ENCODE measurements around the gene WDR72.

The WDR72 gene

DNA sequence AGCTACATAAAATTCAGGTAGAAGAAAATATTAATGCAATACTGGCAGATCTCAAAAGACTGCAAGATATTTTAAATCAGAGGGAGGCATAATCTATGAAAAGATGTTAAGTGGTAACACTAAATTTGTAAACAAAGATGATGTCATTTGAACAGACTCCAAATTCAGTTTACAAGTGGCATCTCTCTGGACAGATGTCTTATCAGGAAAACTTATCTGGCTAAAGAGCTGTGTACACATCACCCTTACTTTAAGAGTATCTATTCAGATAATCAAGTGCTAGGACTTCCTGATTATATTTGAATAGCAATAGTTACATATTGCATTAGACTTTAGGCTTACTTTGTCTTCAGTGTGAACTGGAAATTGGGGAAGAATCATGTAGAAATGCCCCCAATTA, 231.5 kb downstream of the WDR72 start:
- no peak for DNase-seq

- DNase-seq = no peak
Measured at GRCh38 chr15:53525894-53526293, 233.6 kb downstream of the WDR72 start.

DNA sequence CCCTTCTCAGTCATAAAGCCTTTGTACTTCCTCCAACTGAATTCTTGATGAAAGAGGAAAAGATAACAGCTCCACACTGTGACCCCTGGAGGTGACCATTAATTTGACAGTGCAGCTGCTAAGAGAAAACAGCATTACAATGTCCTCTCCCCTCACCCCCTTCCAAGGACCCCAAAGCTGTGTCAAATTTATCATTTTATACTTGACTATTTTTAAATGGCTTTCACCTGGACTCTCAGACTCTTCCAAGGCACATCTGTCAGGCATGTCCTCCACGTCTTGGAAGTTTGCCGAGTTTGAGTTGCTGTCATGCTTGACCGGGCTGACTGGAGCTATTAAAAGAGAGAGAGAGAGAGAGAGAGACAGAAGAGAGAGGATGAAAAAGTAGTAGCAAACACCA, 236.5 kb downstream of the WDR72 start:
- no peak for DNase-seq

DNA sequence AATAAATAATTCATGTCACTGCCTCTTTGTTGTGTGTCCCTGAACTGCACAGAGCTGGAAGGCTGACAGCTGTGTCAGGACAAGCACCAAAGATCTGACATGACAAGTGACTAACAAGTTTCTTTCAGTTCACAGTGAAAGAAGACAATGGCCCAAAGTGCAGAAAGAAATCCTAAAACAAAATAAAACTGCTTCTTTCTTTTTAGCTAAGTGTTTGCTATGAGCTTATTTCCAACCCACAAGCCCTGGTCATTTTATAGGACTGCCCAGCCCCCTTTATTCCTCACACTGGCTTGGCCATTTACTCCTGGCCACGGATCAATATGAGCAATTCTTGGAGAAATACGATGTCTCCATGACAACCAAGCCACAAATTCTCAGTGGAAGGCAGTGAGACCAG, 238.5 kb downstream of the WDR72 start:
- DNase-seq = no peak

DNA sequence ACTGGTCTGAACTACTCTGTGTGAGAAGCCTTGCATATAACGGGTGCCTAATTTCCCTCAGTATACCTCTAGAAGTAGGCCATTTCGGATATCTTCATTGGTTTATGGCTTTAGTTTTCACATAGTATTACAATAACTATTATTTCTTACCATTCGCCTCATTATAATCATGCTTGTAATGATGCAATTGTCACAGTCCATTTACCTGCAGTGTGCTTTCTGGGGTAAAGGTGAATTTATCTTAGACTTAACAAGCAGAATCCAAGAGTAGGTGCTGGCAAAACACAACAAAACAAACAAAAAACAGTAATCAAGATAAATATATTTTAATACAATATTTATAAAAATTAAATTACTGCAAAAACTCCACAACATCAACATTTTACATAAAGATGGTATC, 246.0 kb downstream of the WDR72 start:
- no peak for DNase-seq

DNA sequence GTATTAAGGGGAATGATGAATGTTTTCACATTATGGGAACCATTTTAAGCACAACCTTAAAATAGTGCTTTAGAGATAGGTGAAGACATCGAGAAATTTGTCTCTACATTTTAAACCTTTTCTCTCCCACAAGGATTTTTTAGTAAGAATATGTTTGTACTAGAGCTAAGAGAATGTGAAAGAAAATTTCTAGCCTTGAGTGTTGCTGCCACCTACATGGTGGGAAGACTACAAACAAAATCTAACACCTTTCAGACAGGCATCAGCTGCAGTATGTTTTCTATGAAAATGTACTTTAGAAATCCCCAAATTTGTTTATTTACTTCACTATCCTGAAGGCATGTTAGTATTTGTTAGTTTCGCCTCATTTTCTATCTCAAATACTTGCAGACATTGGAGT, 247.4 kb downstream of the WDR72 start:
- DNase-seq = no peak

DNA sequence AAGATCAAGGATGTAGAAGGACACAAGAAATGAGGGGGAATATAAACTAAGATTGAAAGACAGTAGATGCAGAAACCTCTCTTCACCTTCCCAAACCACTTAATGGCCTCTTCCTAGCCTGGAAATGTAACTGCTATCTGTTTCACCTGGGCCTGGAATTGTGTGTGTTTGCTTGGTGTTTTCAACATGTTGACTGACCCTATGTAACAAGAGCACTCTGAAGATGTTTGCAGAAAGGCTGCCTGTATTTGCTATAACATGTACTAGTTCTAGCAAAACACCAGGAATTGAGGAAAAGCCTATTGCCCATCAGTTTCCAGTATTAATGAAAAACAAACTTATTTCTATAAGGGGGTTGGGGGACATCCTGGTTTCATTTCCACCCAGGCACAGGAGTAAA, 248.3 kb downstream of the WDR72 start:
- no peak for DNase-seq

DNA sequence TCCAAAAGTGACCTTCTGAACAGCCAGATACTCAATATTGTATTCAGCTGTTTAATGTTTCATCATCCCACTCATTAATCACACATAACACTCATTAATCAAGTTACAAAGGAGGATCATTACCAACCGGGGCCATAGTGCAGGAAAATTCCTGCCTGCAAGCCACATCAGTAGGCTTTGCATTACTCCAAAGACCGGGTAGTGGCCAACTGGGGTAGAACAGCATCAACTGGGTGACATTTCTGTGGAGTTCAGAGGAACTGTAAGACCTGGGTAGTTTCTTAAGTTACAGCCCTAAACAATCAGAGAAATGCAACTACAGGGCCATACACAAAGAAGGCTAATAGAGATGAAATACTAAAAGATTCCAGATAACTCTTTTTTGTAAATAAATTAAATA, 253.1 kb downstream of the WDR72 start:
- no peak for DNase-seq

DNA sequence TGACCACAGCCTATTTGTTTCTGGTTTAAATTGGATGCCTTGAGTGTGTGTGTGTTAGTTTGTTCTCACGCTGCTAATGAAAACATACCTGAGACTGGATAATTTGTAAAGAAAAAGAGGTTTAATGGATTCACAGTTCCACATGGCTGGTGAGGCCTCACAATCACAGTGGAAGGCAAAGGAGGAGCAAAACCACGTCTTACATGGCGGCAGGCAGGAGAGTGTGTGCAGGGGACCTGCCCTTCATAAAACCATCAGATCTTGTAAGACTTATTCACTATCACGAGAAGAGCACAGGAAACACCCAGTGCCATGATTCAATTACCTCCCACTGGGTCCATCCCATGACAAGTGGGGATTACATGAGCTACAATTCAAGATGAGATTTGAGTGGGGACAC, 260.5 kb downstream of the WDR72 start:
- no peak for DNase-seq

DNA sequence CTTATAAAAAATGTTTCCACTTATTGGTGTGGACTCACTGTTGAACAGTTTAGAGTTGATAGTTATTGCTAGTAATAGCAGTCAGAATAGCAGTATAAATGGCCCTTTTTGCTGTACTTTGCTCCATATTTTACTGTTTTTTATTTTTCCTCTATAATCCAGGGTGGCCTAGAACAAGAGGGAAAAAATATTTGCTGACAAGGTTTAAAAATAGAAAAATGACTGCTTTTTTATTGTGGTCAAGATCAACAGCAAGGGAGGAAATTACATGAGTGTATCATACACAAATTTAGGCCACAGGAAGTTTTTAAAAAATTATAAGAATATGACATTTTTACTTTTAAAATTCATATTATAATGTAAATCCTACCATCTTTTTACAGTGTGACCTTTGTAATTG, 269.1 kb downstream of the WDR72 start:
- DNase-seq = no peak

- no peak for DNase-seq
Measured at GRCh38 chr15:53482055-53482454, 277.4 kb downstream of the WDR72 start.

DNA sequence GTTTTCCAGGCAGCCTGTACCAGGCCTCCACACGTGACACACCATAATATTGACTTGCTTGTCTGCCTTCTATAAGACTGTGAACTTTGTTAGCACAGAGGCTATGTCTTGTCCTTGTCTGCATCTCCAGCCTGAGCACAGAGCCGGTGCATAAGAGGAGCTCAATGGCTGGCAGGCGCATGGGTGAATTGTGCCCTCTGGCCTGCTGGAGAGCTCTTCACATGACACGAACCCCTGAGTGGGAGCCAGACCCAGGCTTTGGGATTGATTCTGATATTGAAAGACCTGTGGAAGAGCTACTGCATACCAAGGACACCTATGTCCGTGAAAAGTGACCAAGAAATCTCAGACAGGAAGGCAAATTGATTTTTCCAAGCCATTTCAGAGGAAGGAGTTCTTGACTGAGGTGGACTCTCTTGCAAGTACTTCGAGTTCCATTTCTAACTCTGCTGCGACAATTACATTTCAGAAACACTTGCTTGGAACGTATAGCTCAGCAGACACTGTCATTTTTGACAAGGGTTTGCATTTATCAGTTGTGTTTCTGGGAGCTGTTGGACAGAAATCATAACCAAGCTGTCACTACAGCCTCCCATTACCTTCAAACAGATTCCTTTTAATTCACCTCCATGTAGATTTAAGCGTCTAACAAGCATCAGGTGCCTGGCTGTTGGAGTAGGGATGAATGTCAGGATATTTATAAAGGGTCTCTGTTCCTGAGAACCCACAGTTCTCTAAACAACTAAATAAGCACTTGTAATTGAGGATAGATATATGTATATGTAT, 281.3 kb downstream of the WDR72 start:
- no peak for DNase-seq

GRCh38 chr15:53473886-53474285, 285.6 kb downstream of the WDR72 start:
- DNase-seq = no peak

- no peak for DNase-seq
Measured at GRCh38 chr15:53473435-53473834, 286.0 kb downstream of the WDR72 start.

GRCh38 chr15:53472883-53473282, 286.6 kb downstream of the WDR72 start:
- DNase-seq = no peak

- DNase-seq = no peak
Measured at GRCh38 chr15:53472210-53472609, 287.3 kb downstream of the WDR72 start.

- DNase-seq = no peak
Measured at GRCh38 chr15:53470743-53471142, 288.7 kb downstream of the WDR72 start.

GRCh38 chr15:53469422-53469821, 290.0 kb downstream of the WDR72 start:
- DNase-seq = no peak
